ENCODE results near the gene HECW1. TPM values are rescaled to one million over a fixed set of nuclear protein-coding genes. Genes with fewer than 3 reads are reported as not detected.
A peak's percentile ranks its signal among the peaks of the same experiment; 100 is the strongest.
"Not testable (repeated sequence)": the region's sequence is repeated elsewhere in the genome, so short reads cannot be mapped to it uniquely, and the experiment has no call there.

The HECW1 gene
- total RNA-seq, 2 experiments from 2014 or later: not detected

GRCh38 chr7:43584195-43584586 lies 471.7 kb downstream of the HECW1 start:
- Mint-ChIP-seq H3K4me1 (ENCODE audit: low read depth) (peaks cover 31% of the 10 kb centered on the region), H3K27ac (peak overlapping the region; percentile 98), H3K4me3 (peak overlapping the region; percentile 95), H3K27me3 (peaks cover 5% of the 10 kb centered on the region), H3K36me3 (peaks cover 11% of the 10 kb centered on the region), H3K9me3 (no peaks in the 10 kb centered on the region)
- POLR2A ChIA-PET: interaction anchor here (0.5 to 7.4 kb wide), 7 partner anchors 65 to 652 kb away, joined by 3 to 90 read pairs (median 5); partner anchors contain the start of genes COA1, MRPL32 and PSMA2
- intact Hi-C loops (cut with micrococcal nuclease): loop anchor here (10.0 kb wide), 1 partner anchor 649 kb away; the partner anchor contains the start of genes MRPL32 and PSMA2
- CTCF ChIA-PET: interaction anchor here (1.5 to 10.8 kb wide), 7 partner anchors 20 to 145 kb away, joined by 4 to 548 read pairs (median 56); partner anchors contain the start of gene COA1
- peak; percentile 58 for DNase-seq

- CTCF ChIA-PET: interaction anchor here (0.8 to 10.8 kb wide), 8 partner anchors 20 to 255 kb away, joined by 3 to 548 read pairs (median 4); no protein-coding TSS in a partner anchor
- peak overlapping the region; percentile 98 for H3K27ac Mint-ChIP-seq
- not testable (repeated sequence) for H3K27me3 Mint-ChIP-seq, H3K9me3 Mint-ChIP-seq
- POLR2A ChIA-PET: interaction anchor here (0.7 to 7.4 kb wide), 3 partner anchors 29 to 80 kb away, joined by 3 to 90 read pairs (median 3); no protein-coding TSS in a partner anchor
- peaks cover 11% of the 10 kb centered on the region for H3K36me3 Mint-ChIP-seq
- DNase-seq: peak; percentile 34
- H3K4me3 Mint-ChIP-seq: peak overlapping the region; percentile 95
- H3K4me1 Mint-ChIP-seq (ENCODE audit: low read depth): peaks cover 36% of the 10 kb centered on the region
- intact Hi-C loops (cut with micrococcal nuclease): loop anchor here (10.0 kb wide), 1 partner anchor 650 kb away; the partner anchor contains the start of genes MRPL32 and PSMA2
These were observed 472.3 kb downstream of the HECW1 start for GRCh38 chr7:43584733-43585132.

- peaks cover 11% of the 10 kb centered on the region for H3K36me3 Mint-ChIP-seq
These were observed 473.1 kb downstream of the HECW1 start for GRCh38 chr7:43585562-43585961.

DNA sequence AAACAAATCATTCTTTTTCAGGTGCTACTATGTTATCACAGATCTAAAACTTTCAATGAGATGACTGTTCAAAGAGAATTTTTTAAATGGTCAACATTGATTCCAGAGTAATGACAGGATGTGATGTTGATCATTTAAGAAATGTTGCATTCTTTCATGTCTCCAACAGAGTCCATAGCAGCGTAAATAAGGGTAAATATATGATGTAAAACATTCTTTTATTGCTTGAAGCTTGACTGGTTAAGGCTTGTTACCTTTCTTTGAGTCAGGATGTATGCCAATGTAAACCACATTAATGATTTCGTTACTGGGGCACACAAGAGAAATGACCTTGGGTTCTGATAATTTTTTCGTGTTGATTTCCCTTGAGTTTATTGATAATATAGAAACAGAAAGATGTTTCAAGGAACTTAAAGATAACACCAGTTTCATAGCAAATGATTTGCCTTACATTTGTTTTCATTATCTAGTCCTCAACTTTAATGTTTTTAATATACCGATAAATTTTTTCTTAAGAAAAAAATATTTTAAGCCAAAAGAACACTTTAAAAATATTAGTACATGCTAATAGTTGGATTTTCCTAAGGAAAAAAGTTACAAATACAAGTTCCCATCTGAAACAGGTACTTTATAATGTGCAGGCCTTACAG lies 473.9 kb downstream of the HECW1 start:
- ChIA-PET CTCF (interaction anchor here (0.7 to 10.8 kb wide), 11 partner anchors 14 to 134 kb away, joined by 3 to 548 read pairs (median 5); no protein-coding TSS in a partner anchor), POLR2A (interaction anchor here (0.6 to 7.4 kb wide), 9 partner anchors 8 to 112 kb away, joined by 3 to 90 read pairs (median 7); no protein-coding TSS in a partner anchor)
- H3K27me3 Mint-ChIP-seq: peaks cover 5% of the 10 kb centered on the region
- no peaks in the 10 kb centered on the region for H3K9me3 Mint-ChIP-seq
- peaks cover 11% of the 10 kb centered on the region for H3K36me3 Mint-ChIP-seq
- intact Hi-C loops (cut with micrococcal nuclease): loop anchor here (1.0 to 10.0 kb wide), 6 partner anchors 27 to 652 kb away; partner anchors contain the start of genes MRPL32 and PSMA2
- H3K4me1 Mint-ChIP-seq (ENCODE audit: low read depth): peaks cover 50% of the 10 kb centered on the region
- H3K4me3 Mint-ChIP-seq: peak overlapping the region; percentile 95
- no peak for DNase-seq
- H3K27ac Mint-ChIP-seq: peak overlapping the region; percentile 98

More at GRCh38 chr7:43585562-43585961, 473.1 kb downstream of the HECW1 start:
- Mint-ChIP-seq H3K4me3 (peak overlapping the region; percentile 95), H3K4me1 (ENCODE audit: low read depth) (peaks cover 43% of the 10 kb centered on the region), H3K9me3 (no peaks in the 10 kb centered on the region), H3K27ac (peak overlapping the region; percentile 98), H3K27me3 (peaks cover 5% of the 10 kb centered on the region)
- ChIA-PET CTCF (interaction anchor here (0.8 to 10.8 kb wide), 9 partner anchors 13 to 254 kb away, joined by 3 to 548 read pairs (median 4); no protein-coding TSS in a partner anchor), POLR2A (interaction anchor here (0.6 to 7.4 kb wide), 4 partner anchors 9 to 79 kb away, joined by 3 to 90 read pairs (median 10); no protein-coding TSS in a partner anchor)
- intact Hi-C loops (cut with micrococcal nuclease): loop anchor here (10.0 kb wide), 1 partner anchor 651 kb away; the partner anchor contains the start of genes MRPL32 and PSMA2
- no peak for DNase-seq

DNA sequence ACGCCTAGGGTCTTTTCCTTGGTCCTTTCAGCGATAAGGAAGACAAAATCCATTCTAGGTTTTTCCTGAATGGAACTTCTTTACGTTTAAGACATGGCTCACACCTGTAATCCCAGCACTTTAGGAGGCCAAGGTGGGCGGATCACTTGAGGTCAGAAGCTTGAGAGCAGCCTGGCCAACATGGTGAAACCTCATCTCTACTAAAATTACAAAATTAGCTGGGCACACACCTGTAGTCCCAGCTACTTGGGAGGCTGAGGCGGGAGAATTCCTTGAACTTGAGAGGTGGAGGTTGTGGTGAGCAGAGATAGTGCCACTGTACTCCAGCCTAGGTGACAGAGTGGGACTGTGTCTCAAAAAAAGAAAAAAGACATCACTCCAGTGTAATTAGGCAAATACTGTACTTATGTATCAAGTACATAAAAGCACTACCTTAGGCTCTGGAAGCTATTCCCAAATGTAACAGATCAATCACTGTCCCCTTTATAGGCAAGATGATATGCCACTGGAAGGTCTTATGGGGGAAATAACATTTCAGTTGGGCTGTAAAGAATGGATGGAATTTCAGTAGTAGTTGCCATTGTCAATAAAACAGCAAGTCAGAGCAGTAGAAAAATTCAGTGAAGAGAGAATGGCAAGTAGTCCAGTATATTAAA lies 476.2 kb downstream of the HECW1 start:
- peaks cover 69% of the 10 kb centered on the region for H3K4me1 Mint-ChIP-seq (ENCODE audit: low read depth)
- ChIA-PET CTCF (interaction anchor here (1.5 to 10.8 kb wide), 2 partner anchors 111 to 133 kb away, joined by 6 to 548 read pairs; no protein-coding TSS in a partner anchor), POLR2A (interaction anchor here (1.0 to 7.4 kb wide), 3 partner anchors 31 to 147 kb away, joined by 4 to 90 read pairs (median 5); no protein-coding TSS in a partner anchor)
- DNase-seq: no peak
- no peaks in the 10 kb centered on the region for H3K27me3 Mint-ChIP-seq
- peak overlapping the region; percentile 9 for H3K27ac Mint-ChIP-seq
- intact Hi-C loops (cut with micrococcal nuclease): loop anchor here (10.0 kb wide), 1 partner anchor 654 kb away; the partner anchor contains the start of genes MRPL32 and PSMA2
- peak overlapping the region; percentile 10 for H3K4me3 Mint-ChIP-seq
- H3K9me3 Mint-ChIP-seq: no peaks in the 10 kb centered on the region
- peaks cover 15% of the 10 kb centered on the region for H3K36me3 Mint-ChIP-seq

- no peak overlapping the region for H3K27ac Mint-ChIP-seq
- peaks cover 14% of the 10 kb centered on the region for H3K36me3 Mint-ChIP-seq
- intact Hi-C loops (cut with micrococcal nuclease): loop anchor here (10.0 kb wide), 1 partner anchor 654 kb away; the partner anchor contains the start of genes MRPL32 and PSMA2
- DNase-seq: no peak
- no peaks in the 10 kb centered on the region for H3K27me3 Mint-ChIP-seq
- CTCF ChIA-PET: no interaction called here
- no peaks in the 10 kb centered on the region for H3K9me3 Mint-ChIP-seq
- H3K4me1 Mint-ChIP-seq (ENCODE audit: low read depth): peaks cover 74% of the 10 kb centered on the region
- POLR2A ChIA-PET: interaction anchor here (7.4 kb wide), 1 partner anchor 60 kb away, joined by 90 read pairs; no protein-coding TSS in a partner anchor
- no peak overlapping the region for H3K4me3 Mint-ChIP-seq
These were observed 476.7 kb downstream of the HECW1 start for GRCh38 chr7:43589133-43589478.

- Mint-ChIP-seq H3K4me3 (no peak overlapping the region), H3K27ac (no peak overlapping the region), H3K27me3 (no peaks in the 10 kb centered on the region), H3K4me1 (ENCODE audit: low read depth) (peaks cover 80% of the 10 kb centered on the region), H3K9me3 (no peaks in the 10 kb centered on the region), H3K36me3 (peaks cover 10% of the 10 kb centered on the region)
- ChIA-PET POLR2A (no interaction called here), CTCF (interaction anchor here (1.9 to 2.3 kb wide), 2 partner anchors 38 to 60 kb away, joined by 5 to 13 read pairs; no protein-coding TSS in a partner anchor)
- intact Hi-C loops (cut with micrococcal nuclease): loop anchor here (10.0 kb wide), 2 partner anchors 285 to 655 kb away; partner anchors contain the start of genes MRPL32 and PSMA2
- DNase-seq: no peak
These were observed 477.3 kb downstream of the HECW1 start for GRCh38 chr7:43589728-43590127.

GRCh38 chr7:43590862-43591557 lies 478.6 kb downstream of the HECW1 start:
- H3K4me1 Mint-ChIP-seq (ENCODE audit: low read depth): peaks cover 83% of the 10 kb centered on the region
- ChIA-PET CTCF (interaction anchor here (0.6 to 3.0 kb wide), 8 partner anchors 9 to 1391 kb away, joined by 3 to 20 read pairs (median 5); partner anchors contain the start of gene STK17A), POLR2A (interaction anchor here (1.0 to 1.9 kb wide), 6 partner anchors 8 to 59 kb away, joined by 3 to 12 read pairs (median 4); partner anchors contain the start of gene STK17A)
- H3K4me3 Mint-ChIP-seq: peak overlapping the region; percentile 28
- intact Hi-C loops (cut with micrococcal nuclease): loop anchor here (1.0 to 10.0 kb wide), 4 partner anchors 21 to 286 kb away; no protein-coding TSS in a partner anchor
- H3K36me3 Mint-ChIP-seq: peaks cover 10% of the 10 kb centered on the region
- H3K27ac Mint-ChIP-seq: peak overlapping the region; percentile 75
- no peaks in the 10 kb centered on the region for H3K27me3 Mint-ChIP-seq
- peak; percentile 68 for DNase-seq
- H3K9me3 Mint-ChIP-seq: no peaks in the 10 kb centered on the region

GRCh38 chr7:43591558-43592180 lies 479.2 kb downstream of the HECW1 start:
- POLR2A ChIA-PET: interaction anchor here (1.0 to 1.9 kb wide), 6 partner anchors 9 to 59 kb away, joined by 3 to 6 read pairs (median 4); partner anchors contain the start of gene STK17A
- H3K4me1 Mint-ChIP-seq (ENCODE audit: low read depth): peaks cover 81% of the 10 kb centered on the region
- peak overlapping the region; percentile 43 for H3K4me3 Mint-ChIP-seq
- no peak for DNase-seq
- H3K27me3 Mint-ChIP-seq: no peaks in the 10 kb centered on the region
- H3K36me3 Mint-ChIP-seq: peaks cover 8% of the 10 kb centered on the region
- intact Hi-C loops (cut with micrococcal nuclease): loop anchor here (1.0 to 10.0 kb wide), 4 partner anchors 21 to 287 kb away; no protein-coding TSS in a partner anchor
- CTCF ChIA-PET: interaction anchor here (1.2 to 3.0 kb wide), 7 partner anchors 9 to 108 kb away, joined by 3 to 20 read pairs (median 5); partner anchors contain the start of gene STK17A
- H3K9me3 Mint-ChIP-seq: no peaks in the 10 kb centered on the region
- peak overlapping the region; percentile 75 for H3K27ac Mint-ChIP-seq

DNA sequence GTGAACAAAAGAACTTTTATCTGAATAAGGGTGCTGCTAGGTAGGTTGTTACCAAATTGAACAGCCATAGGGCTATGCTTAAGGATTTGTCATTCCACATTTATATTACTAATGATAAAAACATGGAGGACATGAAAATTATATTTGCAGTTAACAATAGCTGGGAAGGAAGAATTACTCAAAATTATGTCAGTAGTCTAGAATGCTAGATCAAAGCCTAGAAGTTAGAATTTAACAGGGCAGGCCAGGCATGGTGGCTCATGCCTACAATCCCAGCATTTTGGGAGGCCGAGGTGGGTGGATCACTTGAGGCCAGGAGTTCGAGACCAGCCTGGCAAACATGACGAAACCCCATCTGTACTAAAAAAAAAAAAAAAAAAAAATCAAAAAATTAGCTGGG lies 479.9 kb downstream of the HECW1 start:
- H3K4me1 Mint-ChIP-seq (ENCODE audit: low read depth): peaks cover 80% of the 10 kb centered on the region
- CTCF ChIA-PET: interaction anchor here (1.0 to 3.0 kb wide), 8 partner anchors 10 to 247 kb away, joined by 3 to 20 read pairs (median 5); partner anchors contain the start of gene STK17A
- intact Hi-C loops (cut with micrococcal nuclease): loop anchor here (10.0 kb wide), 1 partner anchor 288 kb away; no protein-coding TSS in a partner anchor
- peaks cover 12% of the 10 kb centered on the region for H3K36me3 Mint-ChIP-seq
- no peaks in the 10 kb centered on the region for H3K27me3 Mint-ChIP-seq
- POLR2A ChIA-PET: interaction anchor here (1.4 to 1.9 kb wide), 3 partner anchors 10 to 58 kb away, joined by 5 to 6 read pairs (median 6); partner anchors contain the start of gene STK17A
- no peaks in the 10 kb centered on the region for H3K9me3 Mint-ChIP-seq
- peak overlapping the region; percentile 75 for H3K27ac Mint-ChIP-seq
- H3K4me3 Mint-ChIP-seq: no peak overlapping the region
- no peak for DNase-seq
